ENCODE measurements around the gene PKD2L1. TPM values are rescaled to one million over a fixed set of nuclear protein-coding genes. Genes with fewer than 3 reads are reported as not detected.
A peak's percentile ranks its signal among the peaks of the same experiment; 100 is the strongest.

The PKD2L1 gene
- total and polyA plus RNA-seq, 2 of the 8 experiments (the other 6 are each of a cell fraction or from before 2014, with no cell fraction given), result 0.20 to 0.33 TPM

- H3K4ac ChIP-seq (replicated peaks; ENCODE audit: insufficient read length, low read depth, low read length), result no peak overlapping the region
- no peak overlapping the region for H4K91ac ChIP-seq (replicated peaks; ENCODE audit: insufficient read length, low read length)
- H3K79me2 ChIP-seq (ENCODE audit: control insufficient read depth in 1 of 2, insufficient read depth in 2 of 2, low read length in 2 of 2), result no peaks in the 10 kb centered on the region
- H2BK5ac ChIP-seq (ENCODE audit: low read depth, low read length), result no peak overlapping the region
- H3K9me3 ChIP-seq (ENCODE audit: insufficient read depth in 2 of 2, low read depth in 1 of 2, low read length in 1 of 2), result no peaks in the 10 kb centered on the region
- DNase-seq (ENCODE audit: low read depth in 1 of 2, low spot score in 2 of 2) (no peak), FAIRE-seq (no peak)
- H3K4me3 ChIP-seq (ENCODE audit: extremely low read depth in 1 of 4, insufficient read depth in 2 of 4, low read depth in 3 of 4, low read length in 4 of 4), result no peak overlapping the region
- H2AK5ac ChIP-seq (ENCODE audit: low read depth, low read length), result no peak overlapping the region
- no peak overlapping the region for H4K5ac ChIP-seq (ENCODE audit: insufficient read length, low read depth, low read length)
- H3K27me3 ChIP-seq (replicated peaks in 1 of 4; ENCODE audit: control insufficient read depth in 3 of 4, extremely low read depth in 1 of 4, insufficient read depth in 3 of 4, low read length in 3 of 4), result no peaks in the 10 kb centered on the region; a peak in 1 of 7 replicates
- no peaks in the 10 kb centered on the region for H4K20me1 ChIP-seq (replicated peaks in 1 of 2; ENCODE audit: control insufficient read depth in 1 of 2, insufficient read depth in 2 of 2, low read length in 2 of 2)
- no peak overlapping the region for H2BK15ac ChIP-seq (ENCODE audit: low read length)
- H3K23ac ChIP-seq (ENCODE audit: insufficient read length), result no peak overlapping the region
- no peaks in the 10 kb centered on the region for H3K79me1 ChIP-seq (ENCODE audit: low read depth, low read length)
- H2BK12ac ChIP-seq (ENCODE audit: low read depth, low read length), result no peak overlapping the region
- H3K36me3 ChIP-seq (ENCODE audit: control insufficient read depth in 2 of 4, insufficient read depth in 4 of 4, low read length in 3 of 4), result no peaks in the 10 kb centered on the region
- ChIA-PET CTCF (ENCODE audit: partially characterized antibody) (interaction anchor here (2.9 kb wide), 1 partner anchor 11 kb away, joined by 12 read pairs; no protein-coding TSS in a partner anchor), POLR2A (ENCODE audit: partially characterized antibody) (interaction anchor here (0.8 kb wide), 1 partner anchor 15 kb away, joined by 4 read pairs; no protein-coding TSS in a partner anchor)
- H3K27ac ChIP-seq (ENCODE audit: low read depth, low read length), result no peak overlapping the region
- no peak overlapping the region for H3K14ac ChIP-seq (ENCODE audit: insufficient read length)
- no peaks in the 10 kb centered on the region for H3K23me2 ChIP-seq (ENCODE audit: low read depth, low read length)
- no peak overlapping the region for H3K18ac ChIP-seq (ENCODE audit: extremely low read depth, low read length)
- WGBS, 2 experiments (ENCODE audit: extremely low coverage in 1 of 2, insufficient coverage in 1 of 2, insufficient read length in 1 of 2, insufficient replicate concordance in 2 of 2, low coverage in 1 of 2, low lambda C conversion rate in 2 of 2, missing lambda C conversion rate in 1 of 2), result 79% methylated on average over 4 of the region's 4 CpGs; no CpG with 5 or more reads in 1 of the 2 experiments
- no peak overlapping the region for H2BK120ac ChIP-seq (replicated peaks; ENCODE audit: low read depth, low read length)
- no peak overlapping the region for H3K4me2 ChIP-seq (ENCODE audit: insufficient read depth in 1 of 2, low read depth in 2 of 2, low read length in 2 of 2)
- H2AFZ ChIP-seq (ENCODE audit: low read length), result 0 out of 2 replicates have a peak overlapping the region, but pooled peaks have one; percentile 40
- no peaks in the 10 kb centered on the region for H3K4me1 ChIP-seq (replicated peaks in 1 of 4; ENCODE audit: control insufficient read depth in 3 of 4, insufficient read depth in 4 of 4, low read length in 3 of 4)
- H2BK20ac ChIP-seq (ENCODE audit: low read length), result no peak overlapping the region
- H3K9ac ChIP-seq (replicated peaks in 1 of 4; ENCODE audit: extremely low read depth in 1 of 4, low read depth in 3 of 4, low read length in 3 of 4), result no peak overlapping the region
- H3K56ac ChIP-seq (replicated peaks; ENCODE audit: insufficient read length, low read depth, low read length), result no peak overlapping the region
- no peak overlapping the region for H4K8ac ChIP-seq (ENCODE audit: extremely low read depth, insufficient read depth, low read length)
- no peak for TF ChIP-seq PHF8 (conservative IDR thresholded peaks at IDR 0.05; ENCODE audit: low read depth, low read length)
- no peak for TF ChIP-seq ZNF274 (IDR thresholded peaks at IDR 0.05; ENCODE audit: borderline replicate concordance, extremely low read depth, low read length)
- no peak for TF ChIP-seq SP1 (IDR thresholded peaks at IDR 0.05; ENCODE audit: low read depth, low read length)
- no peak for TF ChIP-seq EZH2 (IDR thresholded peaks at IDR 0.05; ENCODE audit: low read depth, low read length, severe bottlenecking)
- no peak for TF ChIP-seq POU5F1 (IDR thresholded peaks at IDR 0.05; ENCODE audit: low read depth, low read length)
- TF ChIP-seq SRF (IDR thresholded peaks at IDR 0.05; ENCODE audit: low read depth, low read length), result no peak
- no peak for TF ChIP-seq CTCF (IDR thresholded peaks at IDR 0.05; ENCODE audit: control extremely low read depth in 1 of 3, insufficient read depth in 1 of 3, low read depth in 1 of 3, low read length in 3 of 3)
- no peak for TF ChIP-seq RFX5 (IDR thresholded peaks at IDR 0.05; ENCODE audit: borderline replicate concordance, low read depth, low read length)
- TF ChIP-seq JUND (IDR thresholded peaks at IDR 0.05; ENCODE audit: low read length), result no peak
- TF ChIP-seq SP2 (IDR thresholded peaks at IDR 0.05; ENCODE audit: low read length), result no peak
- no peak for TF ChIP-seq SP4 (IDR thresholded peaks at IDR 0.05; ENCODE audit: low read length)
- TF ChIP-seq KDM5A (IDR thresholded peaks at IDR 0.05; ENCODE audit: low read length), result no peak
Observed at GRCh38 chr10:100315615-100316014, 14.4 kb downstream of the PKD2L1 start.

Measured in H1 (cell line).